Stimulated activated CD4-positive, alpha-beta T cell treated with anti-CD3 and anti-CD28 coated beads, Interleukin-1b, Interleukin-23, amount 100 ng/mL, for 24 hours (primary cell): ENCODE data around the gene RELN.
"Not testable (repeated sequence)": the region's sequence is repeated elsewhere in the genome, so short reads cannot be mapped to it uniquely, and the experiment has no call there.

Experiments
- DNase-seq, 4 experiments: peaks; one replicate each; pipeline ENCODE4 v3.0.0-alpha.2; 2020; ENCODE audit warnings: low read depth in 4 of 4, low spot score in 1 of 4

RELN gene

GRCh38 chr7:103794424-103794823 lies 195.0 kb downstream of the RELN start:
- DNase-seq = no peak

GRCh38 chr7:103793614-103794013 lies 195.8 kb downstream of the RELN start:
- no peak for DNase-seq

DNA sequence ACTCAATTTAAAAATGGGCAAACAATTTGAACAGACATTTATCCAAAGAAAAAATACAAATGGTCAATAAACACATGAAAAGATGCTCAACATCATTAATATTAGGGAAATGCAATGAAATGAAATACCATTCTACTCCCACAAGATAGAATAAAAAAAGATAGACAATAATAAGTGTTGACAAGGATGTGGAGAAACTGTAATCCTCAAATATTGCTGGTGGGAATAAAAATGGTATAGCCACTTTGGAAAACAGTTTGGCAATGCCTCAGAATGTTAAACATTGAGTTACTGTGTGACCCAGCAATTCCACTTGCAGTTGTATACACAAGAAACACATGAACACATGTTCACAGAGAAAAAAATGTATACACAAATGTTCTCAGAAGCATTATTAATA lies 197.6 kb downstream of the RELN start:
- DNase-seq = no peak

DNA sequence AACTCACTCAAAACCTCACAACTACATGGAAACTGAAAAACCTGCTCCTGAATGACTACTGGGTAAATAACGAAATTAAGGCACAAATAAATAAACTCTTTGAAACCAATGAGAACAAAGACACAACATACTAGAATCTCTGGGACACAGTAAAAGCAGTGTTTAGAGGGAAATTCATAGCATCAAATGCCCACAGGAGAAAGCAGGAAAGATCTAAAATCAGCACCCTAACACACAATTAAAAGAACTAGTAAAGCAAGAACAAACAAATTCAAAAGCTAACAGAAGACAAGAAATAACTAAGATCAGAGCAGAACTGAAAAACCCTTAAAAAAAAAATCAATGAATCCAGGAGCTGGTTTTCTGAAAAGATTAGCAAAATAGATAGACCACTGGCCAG lies 202.4 kb downstream of the RELN start:
- not testable (repeated sequence) for DNase-seq

GRCh38 chr7:103784646-103785286 lies 204.7 kb downstream of the RELN start:
- no peak for DNase-seq

GRCh38 chr7:103781409-103781808 lies 208.0 kb downstream of the RELN start:
- DNase-seq = no peak

- DNase-seq = not testable (repeated sequence)
Measured at GRCh38 chr7:103780561-103780960, 208.9 kb downstream of the RELN start.

DNA sequence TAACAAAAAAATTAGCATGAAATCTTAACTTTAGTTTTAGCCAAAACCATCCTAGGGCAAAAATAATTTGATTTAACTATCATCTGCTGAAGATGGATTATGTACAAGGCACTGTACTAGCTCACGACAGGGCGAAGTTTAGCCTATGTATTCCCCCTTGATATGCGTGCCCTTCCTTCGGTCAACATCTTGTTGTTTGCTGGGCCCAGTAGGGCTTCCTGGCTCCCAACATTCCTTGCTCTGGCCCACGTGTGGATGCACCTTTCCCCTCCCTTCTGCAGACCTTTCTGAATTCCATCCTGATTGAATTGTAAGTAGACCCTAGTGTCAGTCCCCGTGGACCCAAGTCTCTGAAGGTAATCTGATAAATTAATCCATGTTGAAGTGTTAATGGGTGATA lies 212.0 kb downstream of the RELN start:
- no peak for DNase-seq

- DNase-seq = no peak
Measured at GRCh38 chr7:103773726-103774125, 215.7 kb downstream of the RELN start.

- no peak for DNase-seq
Measured at GRCh38 chr7:103772171-103772773, 217.2 kb downstream of the RELN start.

DNA sequence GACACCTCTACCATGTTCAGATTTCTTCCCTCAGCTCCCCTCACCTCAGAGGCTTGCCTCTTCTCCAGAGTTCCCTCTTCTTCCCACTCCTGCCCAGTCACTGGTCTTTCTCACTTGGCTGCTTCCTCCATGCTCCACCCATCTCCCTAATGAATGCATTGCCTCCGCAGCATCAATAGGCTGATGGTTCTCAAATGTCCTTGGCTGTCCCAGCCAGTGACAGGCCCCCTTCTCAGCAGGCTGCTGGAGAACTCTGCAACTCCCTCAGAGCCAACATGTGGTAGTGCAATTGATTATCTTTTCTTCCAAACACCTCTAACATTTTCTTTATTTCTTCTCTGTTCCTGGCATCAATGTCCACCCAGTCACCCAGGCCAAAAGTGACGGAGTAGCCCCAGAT lies 218.2 kb downstream of the RELN start:
- DNase-seq = no peak

GRCh38 chr7:103766660-103767059 lies 222.8 kb downstream of the RELN start:
- DNase-seq = no peak

- no peak for DNase-seq
Measured at GRCh38 chr7:103765901-103766300, 223.6 kb downstream of the RELN start.

GRCh38 chr7:103764901-103765300 lies 224.6 kb downstream of the RELN start:
- DNase-seq = no peak

- no peak for DNase-seq
Measured at GRCh38 chr7:103762877-103763276, 226.6 kb downstream of the RELN start.

DNA sequence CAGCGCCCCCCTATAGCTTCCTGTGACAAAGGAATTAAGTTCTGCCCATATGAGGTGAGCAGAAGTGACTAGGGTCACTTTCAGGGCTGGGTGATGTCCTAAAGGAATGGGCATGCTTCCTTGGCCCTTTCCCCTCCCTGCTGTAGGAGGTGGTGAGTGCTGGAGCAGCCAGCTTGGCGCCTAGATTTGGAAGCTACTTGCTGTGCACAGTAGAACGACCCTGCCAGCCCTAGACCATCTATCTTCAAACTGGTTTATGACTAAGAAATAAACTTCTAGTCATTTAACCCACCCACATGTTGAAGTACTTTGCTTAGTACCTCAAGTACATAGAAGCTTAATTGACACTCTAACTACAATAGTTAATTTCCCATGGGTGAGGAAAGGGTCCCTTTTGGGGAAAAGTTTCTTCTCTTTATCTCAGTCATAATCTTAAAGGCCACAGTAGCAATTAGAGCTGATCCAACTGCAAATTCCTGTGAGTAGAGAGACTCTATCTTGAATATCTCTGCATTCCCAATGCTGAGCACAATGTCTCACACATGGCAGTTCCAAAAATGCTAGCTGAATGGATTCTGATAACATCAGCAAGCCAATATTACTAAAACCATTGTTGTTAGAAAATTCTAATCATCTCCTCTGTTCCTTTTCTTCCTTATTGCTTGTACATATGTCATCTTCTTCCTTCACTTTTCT lies 227.2 kb downstream of the RELN start:
- DNase-seq = no peak

DNA sequence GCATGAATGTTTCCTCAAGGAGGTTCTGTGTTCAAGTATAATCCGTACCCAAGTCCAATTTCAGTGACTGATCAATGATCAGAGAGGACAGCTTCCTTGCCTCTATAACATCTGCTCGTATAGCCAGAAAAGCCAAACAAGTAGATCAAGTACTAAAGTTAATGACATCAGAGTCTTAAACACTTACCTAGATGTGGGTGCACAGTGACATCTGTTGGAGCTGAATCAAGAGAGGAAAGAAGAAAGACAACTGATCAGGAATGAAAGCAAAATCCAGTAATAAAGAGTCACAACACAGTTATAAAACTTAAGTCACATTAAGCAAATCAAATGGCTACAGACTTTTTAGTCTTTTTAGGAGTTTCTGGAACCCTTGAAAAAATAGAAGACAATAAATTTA lies 236.5 kb downstream of the RELN start:
- DNase-seq = no peak

DNA sequence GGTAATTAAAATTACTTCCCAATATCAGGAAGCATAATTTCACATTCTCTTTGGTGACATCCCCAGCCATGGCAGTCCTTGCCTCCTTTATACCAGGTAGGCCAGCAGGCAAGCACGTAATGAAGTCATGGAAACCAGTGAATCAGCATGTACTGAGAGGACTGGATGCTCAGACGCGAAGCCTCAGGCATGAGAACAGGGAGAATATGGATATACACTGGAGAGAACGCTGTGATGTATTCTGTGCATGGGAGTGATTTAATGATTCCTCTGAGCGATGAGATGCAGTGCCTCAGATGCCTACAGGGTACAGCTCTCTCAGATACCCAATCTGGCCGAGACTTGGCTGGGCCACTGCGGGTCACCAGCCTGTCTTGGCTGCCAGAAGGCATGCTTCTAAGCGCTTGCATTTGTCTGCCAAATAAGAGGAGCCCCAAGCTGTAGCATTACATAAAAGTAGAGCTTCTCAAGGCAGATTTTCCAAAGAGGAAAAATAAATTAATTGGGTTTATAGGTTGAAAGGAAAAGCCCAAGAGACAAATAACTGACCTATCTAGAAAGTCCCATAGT lies 238.1 kb downstream of the RELN start:
- no peak for DNase-seq

DNA sequence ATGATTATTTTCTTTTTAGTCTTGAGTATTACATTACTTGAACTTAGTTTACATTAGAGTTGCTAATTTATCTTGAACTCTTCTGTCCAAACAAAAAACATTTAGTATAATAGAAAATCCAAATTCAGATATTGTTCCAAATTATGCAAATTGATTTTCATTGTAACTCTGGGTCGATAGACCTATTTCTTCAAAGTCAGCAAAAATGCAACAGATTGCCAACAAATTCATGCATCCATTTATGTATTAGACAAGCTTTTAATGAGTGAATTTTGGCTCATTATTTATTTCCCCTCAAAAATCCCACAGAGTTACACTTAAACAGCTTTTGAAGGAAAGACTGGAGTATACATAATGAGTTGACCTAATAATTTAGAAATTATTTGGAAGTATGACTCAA lies 240.8 kb downstream of the RELN start:
- no peak for DNase-seq

DNA sequence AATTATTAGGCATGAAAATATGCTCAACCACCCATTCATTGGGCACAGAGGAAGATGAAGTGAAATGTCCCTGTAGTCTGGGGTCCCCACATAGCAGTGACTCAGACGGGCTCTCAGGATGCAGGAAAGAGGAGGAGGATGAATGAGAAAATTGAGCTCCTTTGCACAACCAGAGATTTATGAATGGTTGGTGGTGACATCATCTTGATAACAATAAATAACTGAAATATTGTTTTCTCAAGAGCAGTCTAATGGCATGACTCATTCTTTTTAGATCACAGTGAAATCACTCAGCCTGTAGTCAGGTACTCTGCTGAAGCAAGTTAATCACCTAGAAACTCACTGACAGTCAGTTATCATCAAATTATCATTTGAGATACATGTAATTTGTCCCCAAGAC lies 254.1 kb downstream of the RELN start:
- no peak for DNase-seq

GRCh38 chr7:103731169-103731568 lies 258.3 kb downstream of the RELN start:
- DNase-seq = no peak

DNA sequence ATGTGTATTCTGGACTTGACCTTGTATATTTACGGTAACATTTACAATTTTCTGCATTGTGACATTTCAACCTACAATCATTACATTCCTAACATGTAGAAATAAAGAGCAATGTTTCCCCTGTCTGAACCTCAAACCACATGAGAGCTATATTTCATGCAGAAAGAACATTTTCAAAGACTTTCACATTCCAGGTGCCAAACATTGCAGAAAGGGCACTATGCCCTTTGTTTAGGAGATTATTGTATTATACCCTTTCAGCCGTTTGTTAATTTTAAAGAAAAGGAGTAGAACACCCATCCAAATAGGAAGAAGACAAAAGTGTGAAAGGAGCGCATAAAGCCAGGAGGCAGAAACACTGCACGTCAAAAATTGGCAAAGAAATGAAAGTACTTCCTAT lies 260.4 kb downstream of the RELN start:
- no peak for DNase-seq
